ENCODE data around the gene ADCY7.

GRCh38 chr16:50235581-50235980 lies 30.8 kb upstream of the ADCY7 start:
- TF ChIP-seq CTCF (IDR thresholded peaks at IDR 0.05 in 8 of 11, conservative IDR thresholded peaks at IDR 0.05 in 3 of 11) (no peak), POLR2A (IDR thresholded peaks at IDR 0.05) (no peak), POLR2AphosphoS5 (IDR thresholded peaks at IDR 0.05) (no peak)
